HepG2 (cell line): ENCODE data around the gene CREB3. TPM values are rescaled to one million over a fixed set of nuclear protein-coding genes. Genes with fewer than 3 reads are reported as not detected.

Experiments
- AHDC1 ChIP-seq: sonication (generic); formaldehyde crosslinking; IDR thresholded peaks from 2 replicates; pipeline ENCODE4 v1.5.1; 2020; ENCODE audit warnings: mild to moderate bottlenecking, missing genetic modification reagents, borderline replicate concordance
- FIP1L1 ChIP-seq: fragments of 200-400 bp; formaldehyde crosslinking; IDR thresholded peaks from 2 replicates; pipeline ENCODE4 v1.6.1; 2018; ENCODE audit warnings: low read depth, mild to moderate bottlenecking, low read length, moderate library complexity, borderline replicate concordance; ENCODE audit not compliant: insufficient read depth
- KAT8 ChIP-seq: IDR thresholded peaks from 2 replicates; pipeline ENCODE4 v1.6.1; 2016; ENCODE audit warnings: missing genetic modification reagents, missing compliant biosample characterization
- POLR2AphosphoS5 ChIP-seq: IDR thresholded peaks from 2 replicates; pipeline ENCODE4 v1.6.1; 2012; ENCODE audit warnings: low read depth, low read length
- ZFAT ChIP-seq: sonication (generic); formaldehyde crosslinking; conservative IDR thresholded peaks from 2 replicates; pipeline ENCODE4 v1.8.1; 2023; ENCODE audit warnings: missing genetic modification reagents, inconsistent platforms
- ZNF646 ChIP-seq: sonication (generic); formaldehyde crosslinking; IDR thresholded peaks from 2 replicates; pipeline ENCODE4 v1.9.0; 2021; ENCODE audit warnings: mild to moderate bottlenecking, missing genetic modification reagents
- ZNF766 ChIP-seq: sonication (generic); formaldehyde crosslinking; IDR thresholded peaks from 2 replicates; pipeline ENCODE4 v1.5.0; 2020; ENCODE audit warnings: missing genetic modification reagents, borderline replicate concordance
- polyA plus RNA-seq, 8 experiments: library from polyadenylated mRNA; depleted of rRNA in 3 of 8; stranded (reverse) in 7 of 8; unstranded in 1 of 8; fragments of >200 nt; fragmentation: Illumina TruSeq in 4 of 8; extraction: Trizol in 4 of 8; gene quantifications; 2 replicates each; pipeline versions ENCODE4 v1.2.1 to v1.2.3, GENCODE V29; 2011 to 2016; ENCODE audit warnings: low read depth in 4 of 8, missing spikeins in 1 of 8, mixed read lengths in 1 of 8; ENCODE audit not compliant: insufficient read depth in 1 of 8
- total RNA-seq, 5 experiments: library from RNA; depleted of rRNA; stranded (reverse); fragments of >200 nt; fragmentation: Illumina TruSeq; extraction: Trizol; gene quantifications; 2 replicates each; pipeline ENCODE4 v1.2.3, GENCODE V29; 2016; ENCODE audit warnings: low read depth in 1 of 5

CREB3 gene
- total and polyA plus RNA-seq, 2 of the 13 experiments (the other 11 are each of a cell fraction or from before 2014, with no cell fraction given), result 11.1 to 34.2 TPM

GRCh38 chr9:35732185-35732799 is at the start of gene CREB3, which contains the start of gene TLN1 (continued):
- TF ChIP-seq ZNF646, result no peak
- TF ChIP-seq KAT8 (CRISPR knock-in tag), result peak; percentile 94
- TF ChIP-seq ZFAT (CRISPR knock-in tag), result no peak
- peak; percentile 70 for TF ChIP-seq ZNF766 (CRISPR knock-in tag)
- peak; percentile 57 for TF ChIP-seq AHDC1 (CRISPR knock-in tag)
- TF ChIP-seq POLR2AphosphoS5, result peak; percentile 78
- TF ChIP-seq FIP1L1, result no peak
- TF ChIP-seq, all 625 proteins: peak for 286
